PC-3 (cell line): Measurements from ENCODE around the gene MDH1. TPM values are rescaled to one million over a fixed set of nuclear protein-coding genes. Genes with fewer than 3 reads are reported as not detected.

ENCODE experiments used
- ATAC-seq: fragments of 200-7000 bp; cut with Tn5 transposase; 2 replicates; pipeline ENCODE4 v1.9.1; 2020; ENCODE audit warnings: mild to moderate bottlenecking, moderate library complexity
- BruUV-seq: library from RNA; stranded (reverse); fragments of 400-500 nt; replicated peaks from 2 replicates; lab custom pipeline; 2021; lab: Mats Ljungman, UMichigan
- CTCF ChIA-PET: fragments of 300-600 bp; sonication (Branson Sonifier 250); formaldehyde crosslinking; loops from one replicate; lab custom pipeline; 2022; ENCODE audit warnings: antibody characterized with exemption; lab: Charles Lee
- POLR2A ChIA-PET: fragments of 300-600 bp; sonication (Branson Sonifier 250); formaldehyde crosslinking; loops from one replicate; lab custom pipeline; 2022; ENCODE audit warnings: antibody characterized with exemption; ENCODE audit not compliant: unreplicated experiment; lab: Charles Lee
- DNase-seq: peaks from one replicate; pipeline ENCODE4 v3.0.0-alpha.2; 2015
- H2AFZ ChIP-seq: fragments of 300-600 bp; sonication (generic); 2 replicates; pipeline ENCODE4 v1.6.0; 2016; ENCODE audit warnings: antibody characterized with exemption, low read length
- H3F3A ChIP-seq: fragments of 300-600 bp; sonication (generic); one replicate; pipeline ENCODE4 v1.6.0; 2017; ENCODE audit warnings: antibody characterized with exemption, low read length, control low read depth, mild to moderate bottlenecking; ENCODE audit not compliant: unreplicated experiment
- H3K27ac ChIP-seq: fragments of 300-600 bp; sonication (generic); 2 replicates; pipeline ENCODE4 v1.5.1; 2016; ENCODE audit warnings: mild to moderate bottlenecking, low read length
- H3K27me3 ChIP-seq: fragments of 300-600 bp; sonication (generic); 2 replicates; pipeline ENCODE4 v1.6.1; 2016; ENCODE audit warnings: low read length, mixed read lengths
- H3K36me3 ChIP-seq: fragments of 300-600 bp; sonication (generic); 2 replicates; pipeline ENCODE4 v1.6.1; 2016; ENCODE audit warnings: low read depth, mixed run types, low read length, mixed read lengths
- H3K4me1 ChIP-seq: fragments of 300-600 bp; sonication (generic); 2 replicates; pipeline ENCODE4 v1.5.1; 2016; ENCODE audit warnings: low read length; ENCODE audit not compliant: insufficient read depth
- H3K4me2 ChIP-seq: fragments of 300-600 bp; sonication (generic); 2 replicates; pipeline ENCODE4 v1.6.0; 2016; ENCODE audit warnings: low read length
- H3K4me3 ChIP-seq: fragments of 300-600 bp; sonication (generic); 2 replicates; pipeline ENCODE4 v1.5.1; 2016; ENCODE audit warnings: mild to moderate bottlenecking, low read length, mixed read lengths
- H3K79me2 ChIP-seq: fragments of 300-600 bp; sonication (generic); 2 replicates; pipeline ENCODE4 v1.6.1; 2017; ENCODE audit warnings: low read length, mixed read lengths
- H3K9ac ChIP-seq: fragments of 300-600 bp; sonication (generic); 2 replicates; pipeline ENCODE4 v1.6.0; 2016; ENCODE audit warnings: mild to moderate bottlenecking, low read length
- H3K9me2 ChIP-seq: fragments of 300-600 bp; sonication (generic); replicated peaks from 2 replicates; pipeline ENCODE4 v1.6.1; 2016; ENCODE audit warnings: mixed run types, low read length, mixed read lengths
- H3K9me3 ChIP-seq: fragments of 300-600 bp; sonication (generic); 2 replicates; pipeline ENCODE4 v1.6.1; 2016; ENCODE audit warnings: low read length, mixed read lengths
- H4K20me1 ChIP-seq: fragments of 300-600 bp; sonication (generic); 2 replicates; pipeline ENCODE4 v1.6.1; 2016; ENCODE audit warnings: low read length, mixed read lengths
- CTCF ChIP-seq: fragments of 300-600 bp; sonication (generic); conservative IDR thresholded peaks from 2 replicates; pipeline ENCODE4 v1.5.1; 2017; ENCODE audit warnings: antibody characterized with exemption, low read depth, mild to moderate bottlenecking, low read length
- EZH2 ChIP-seq: fragments of 300-600 bp; sonication (generic); IDR thresholded peaks from one replicate; pipeline ENCODE4 v1.6.1; 2017; ENCODE audit warnings: antibody characterized with exemption, mild to moderate bottlenecking, low read length; ENCODE audit not compliant: unreplicated experiment
- EZH2phosphoT487 ChIP-seq: fragments of 300-600 bp; sonication (generic); IDR thresholded peaks from 2 replicates; pipeline ENCODE4 v1.6.1; 2018; ENCODE audit warnings: mild to moderate bottlenecking, antibody characterized with exemption, low read length, borderline replicate concordance
- intact Hi-C: fragments of 100-400 bp; cut with micrococcal nuclease; formaldehyde crosslinking; loops from 2 replicates; pipeline ENCODE4 v1.9.0; 2023
- total RNA-seq: library from RNA; depleted of rRNA; stranded (reverse); fragments of >200 nt; gene quantifications from 2 replicates; pipeline ENCODE4 v1.2.3, GENCODE V29; 2014

The MDH1 gene
- total RNA-seq, 1 experiment from 2014 or later: 304 TPM

- ATAC-seq: no peak
- BruUV-seq: no TSS peak
- TF ChIP-seq CTCF (no peak), EZH2 (no peak), EZH2phosphoT487 (no peak)
- Histone ChIP-seq H3K4me3 (no peak overlapping the region), H3K9me2 (no peaks in the 10 kb centered on the region), H3K27ac (no peak overlapping the region), H3K4me1 (no peaks in the 10 kb centered on the region), H3K27me3 (no peaks in the 10 kb centered on the region), H3K79me2 (no peaks in the 10 kb centered on the region), H2AFZ (no peak overlapping the region), H3K9ac (no peak overlapping the region), H3F3A (no peaks in the 10 kb centered on the region), H3K4me2 (no peak overlapping the region), H3K9me3 (no peaks in the 10 kb centered on the region), H3K36me3 (no peaks in the 10 kb centered on the region), H4K20me1 (no peaks in the 10 kb centered on the region)
- CTCF ChIA-PET: no interaction called here
- POLR2A ChIA-PET: no interaction called here
- no peak for DNase-seq
- intact Hi-C loops: no loop called here
Observed at GRCh38 chr2:63650756-63651155, 62.0 kb downstream of the MDH1 start.

- Histone ChIP-seq H3K4me1 (no peaks in the 10 kb centered on the region), H3K36me3 (no peaks in the 10 kb centered on the region), H3K27me3 (no peaks in the 10 kb centered on the region), H3K9ac (no peak overlapping the region), H3F3A (no peaks in the 10 kb centered on the region), H2AFZ (no peak overlapping the region), H3K4me3 (no peak overlapping the region), H3K9me3 (no peaks in the 10 kb centered on the region), H3K79me2 (no peaks in the 10 kb centered on the region), H3K4me2 (no peak overlapping the region), H3K27ac (no peak overlapping the region), H4K20me1 (no peaks in the 10 kb centered on the region), H3K9me2 (no peaks in the 10 kb centered on the region)
- BruUV-seq: no TSS peak
- CTCF ChIA-PET: no interaction called here
- intact Hi-C loops: no loop called here
- TF ChIP-seq EZH2phosphoT487 (no peak), CTCF (no peak), EZH2 (no peak)
- ATAC-seq (no peak), DNase-seq (no peak)
- POLR2A ChIA-PET: no interaction called here
Observed at GRCh38 chr2:63651356-63651755, 62.6 kb downstream of the MDH1 start.

GRCh38 chr2:63651861-63652651 is 63.3 kb downstream of the MDH1 start:
- ChIA-PET POLR2A (no interaction called here), CTCF (no interaction called here)
- TF ChIP-seq EZH2 (no peak), EZH2phosphoT487 (no peak), CTCF (no peak)
- Histone ChIP-seq H4K20me1 (no peaks in the 10 kb centered on the region), H3K4me2 (no peak overlapping the region), H3K4me3 (no peak overlapping the region), H3F3A (no peaks in the 10 kb centered on the region), H3K36me3 (no peaks in the 10 kb centered on the region), H3K27ac (no peak overlapping the region), H3K9me3 (no peaks in the 10 kb centered on the region), H3K4me1 (no peaks in the 10 kb centered on the region), H3K79me2 (no peaks in the 10 kb centered on the region), H3K27me3 (no peaks in the 10 kb centered on the region), H3K9ac (no peak overlapping the region), H3K9me2 (no peaks in the 10 kb centered on the region), H2AFZ (no peak overlapping the region)
- intact Hi-C loops: no loop called here
- BruUV-seq: no TSS peak
- ATAC-seq: no peak
- no peak for DNase-seq
